T-helper 17 cell (primary cell): ENCODE data around the gene AZU1. TPM values are rescaled to one million over a fixed set of nuclear protein-coding genes. Genes with fewer than 3 reads are reported as not detected.
"Not testable (repeated sequence)": the region's sequence is repeated elsewhere in the genome, so short reads cannot be mapped to it uniquely, and the experiment has no call there.

ENCODE experiments used
- ATAC-seq: fragments of 150-1000 bp; cut with Tn5 transposase; 2 replicates; pipeline ENCODE4 v1.10.0; 2021; ENCODE audit warnings: mild to moderate bottlenecking, moderate library complexity
- DNase-seq, 3 donors: peaks; one replicate each; pipeline versions ENCODE4 v3.0.0 to v3.0.0-alpha.2; 2020 to 2021
- H3K9me3 ChIP-seq: one replicate; pipeline ENCODE4 v1.7.0; 2013; ENCODE audit warnings: low read length, mild to moderate bottlenecking; ENCODE audit not compliant: control insufficient read depth, poor library complexity, severe bottlenecking
- H3K27ac Mint-ChIP-seq: one replicate; pipeline ENCODE4 v1.8.0; 2022; ENCODE audit warnings: mild to moderate bottlenecking, moderate library complexity, mixed read lengths
- H3K27me3 Mint-ChIP-seq: one replicate; pipeline ENCODE4 v1.8.0; 2022; ENCODE audit warnings: mixed read lengths
- H3K36me3 Mint-ChIP-seq: one replicate; pipeline ENCODE4 v1.8.0; 2022; ENCODE audit warnings: low read depth, mixed read lengths
- H3K4me1 Mint-ChIP-seq: one replicate; pipeline ENCODE4 v1.8.0; 2022; ENCODE audit warnings: mild to moderate bottlenecking, mixed read lengths
- H3K4me3 Mint-ChIP-seq: one replicate; pipeline ENCODE4 v1.8.0; 2022; ENCODE audit warnings: mild to moderate bottlenecking, moderate library complexity, mixed read lengths
- total RNA-seq, 4 donors: library from RNA in 2 of 4; stranded (reverse) in 2 of 4; gene quantifications; one replicate each; pipeline ENCODE4 v1.2.3 and lab custom pipeline; 2022 to 2026

Gene AZU1
- total RNA-seq, 2 donors from 2014 or later = 0.90 to 1.2 TPM

DNA sequence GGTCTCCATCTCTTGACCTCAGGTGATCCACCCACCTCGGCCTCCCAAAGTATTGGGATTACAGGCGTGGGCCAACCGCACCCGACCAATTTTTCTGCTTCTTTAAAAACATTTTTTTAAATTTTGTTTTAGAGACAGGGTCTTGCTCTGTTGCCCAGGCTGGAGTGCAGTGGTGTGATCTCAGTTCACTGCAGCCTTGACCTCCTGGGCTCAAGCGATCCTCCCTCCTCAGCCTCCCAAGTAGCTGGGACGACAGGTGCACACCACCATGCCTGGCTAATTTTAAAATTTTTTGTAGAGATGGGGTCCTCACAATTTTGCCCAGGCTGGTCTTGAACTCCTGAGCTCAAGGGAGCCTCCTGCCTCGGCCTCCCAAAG lies 15.2 kb downstream of the AZU1 start:
- not testable (repeated sequence) for H3K36me3 Mint-ChIP-seq, H3K27ac Mint-ChIP-seq, DNase-seq, ATAC-seq, H3K9me3 ChIP-seq, H3K4me1 Mint-ChIP-seq, H3K4me3 Mint-ChIP-seq
- H3K27me3 Mint-ChIP-seq = peaks cover 29% of the 10 kb centered on the region

DNA sequence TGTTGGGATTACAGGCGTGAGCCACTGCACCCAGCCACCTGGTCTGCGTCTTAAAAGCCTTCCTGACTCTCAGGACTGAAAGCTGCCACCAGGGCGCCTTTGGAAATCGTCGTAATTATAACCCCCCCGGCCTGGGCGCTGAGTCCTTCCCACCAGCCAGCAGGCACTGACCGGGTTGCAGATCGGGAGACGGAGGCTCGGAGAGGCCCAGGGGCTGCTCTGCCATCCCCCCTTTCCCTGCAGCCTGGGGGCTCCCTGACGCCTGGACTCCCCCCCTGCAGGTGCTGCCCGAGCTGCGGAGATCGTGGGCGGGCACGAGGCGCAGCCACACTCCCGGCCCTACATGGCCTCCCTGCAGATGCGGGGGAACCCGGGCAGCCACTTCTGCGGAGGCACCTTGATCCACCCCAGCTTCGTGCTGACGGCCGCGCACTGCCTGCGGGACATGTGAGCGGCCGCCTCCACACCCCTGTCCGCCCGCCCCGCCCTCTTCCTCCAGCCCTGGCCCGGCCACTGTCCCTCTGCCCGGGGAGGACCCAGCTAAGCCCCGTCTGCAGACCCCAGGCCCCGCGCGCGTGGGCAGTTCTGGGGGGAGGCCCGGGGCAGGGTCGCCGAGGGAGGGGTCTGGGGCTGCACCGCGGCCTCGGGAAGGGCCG lies 15.7 kb downstream of the AZU1 start:
- Mint-ChIP-seq H3K4me1 (peaks cover 5% of the 10 kb centered on the region), H3K4me3 (no peak overlapping the region), H3K27me3 (peaks cover 29% of the 10 kb centered on the region), H3K36me3 (peaks cover 3% of the 10 kb centered on the region), H3K27ac (no peak overlapping the region)
- ATAC-seq (no peak), DNase-seq (no peak)
- H3K9me3 ChIP-seq = no peaks in the 10 kb centered on the region

DNA sequence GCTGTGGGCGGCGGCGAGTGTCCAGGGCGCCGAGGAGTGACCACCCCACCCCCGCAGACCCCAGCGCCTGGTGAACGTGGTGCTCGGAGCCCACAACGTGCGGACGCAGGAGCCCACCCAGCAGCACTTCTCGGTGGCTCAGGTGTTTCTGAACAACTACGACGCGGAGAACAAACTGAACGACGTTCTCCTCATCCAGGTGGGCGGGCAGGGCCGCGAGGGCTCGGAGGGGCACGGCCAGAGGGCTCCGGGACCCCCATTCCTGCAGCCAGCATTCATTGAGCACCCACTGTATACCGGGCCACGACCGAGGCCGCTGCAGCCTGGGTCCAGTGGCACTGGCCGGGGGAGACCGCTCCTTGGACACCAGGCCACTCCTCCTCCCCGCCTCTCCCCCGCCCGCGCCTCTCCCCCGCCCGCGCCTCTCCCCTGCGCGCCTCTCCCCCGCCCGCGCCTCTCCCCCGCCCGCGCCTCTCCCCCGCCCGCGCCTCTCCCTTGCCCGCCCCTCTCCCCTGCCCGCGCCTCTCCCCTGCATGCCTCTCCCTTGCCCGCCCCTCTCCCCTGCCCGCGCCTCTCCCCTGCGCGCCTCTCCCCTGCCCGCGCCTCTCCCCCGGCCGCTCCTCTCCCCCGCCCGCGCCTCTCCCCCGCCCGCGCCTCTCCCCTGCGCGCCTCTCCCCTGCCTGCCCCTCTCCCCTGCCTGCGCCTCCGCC lies 16.4 kb downstream of the AZU1 start:
- Mint-ChIP-seq H3K27me3 (peaks cover 29% of the 10 kb centered on the region), H3K4me3 (peak overlapping the region; percentile 75), H3K4me1 (peaks cover 5% of the 10 kb centered on the region), H3K27ac (no peak overlapping the region), H3K36me3 (peaks cover 3% of the 10 kb centered on the region)
- no peaks in the 10 kb centered on the region for H3K9me3 ChIP-seq
- no peak for DNase-seq
- ATAC-seq = no peak

- Mint-ChIP-seq H3K4me3 (peak overlapping the region; percentile 75), H3K27me3 (peaks cover 31% of the 10 kb centered on the region), H3K27ac (no peak overlapping the region), H3K4me1 (peaks cover 5% of the 10 kb centered on the region), H3K36me3 (peaks cover 3% of the 10 kb centered on the region)
- H3K9me3 ChIP-seq = no peaks in the 10 kb centered on the region
- ATAC-seq (peak; percentile 37), DNase-seq (no peak)
Measured at GRCh38 chr19:844546-844971, 16.9 kb downstream of the AZU1 start.

- H3K27me3 Mint-ChIP-seq = peaks cover 34% of the 10 kb centered on the region
- no peak for DNase-seq
Measured at GRCh38 chr19:845707-846521, 18.3 kb downstream of the AZU1 start.

GRCh38 chr19:848386-848921 lies 20.8 kb downstream of the AZU1 start:
- ATAC-seq (no peak), DNase-seq (no peak)
- H3K9me3 ChIP-seq = no peaks in the 10 kb centered on the region
- H3K4me1 Mint-ChIP-seq = peaks cover 5% of the 10 kb centered on the region
- no peak overlapping the region for H3K27ac Mint-ChIP-seq
- H3K36me3 Mint-ChIP-seq = peaks cover 3% of the 10 kb centered on the region
- H3K27me3 Mint-ChIP-seq = peaks cover 24% of the 10 kb centered on the region
- H3K4me3 Mint-ChIP-seq = no peak overlapping the region

More at GRCh38 chr19:845707-846521, 18.3 kb downstream of the AZU1 start:
- H3K27ac Mint-ChIP-seq = no peak overlapping the region
- H3K4me3 Mint-ChIP-seq = peak overlapping the region; percentile 45
- ATAC-seq = no peak
- H3K9me3 ChIP-seq = no peaks in the 10 kb centered on the region
- H3K36me3 Mint-ChIP-seq = peaks cover 3% of the 10 kb centered on the region
- peaks cover 5% of the 10 kb centered on the region for H3K4me1 Mint-ChIP-seq

DNA sequence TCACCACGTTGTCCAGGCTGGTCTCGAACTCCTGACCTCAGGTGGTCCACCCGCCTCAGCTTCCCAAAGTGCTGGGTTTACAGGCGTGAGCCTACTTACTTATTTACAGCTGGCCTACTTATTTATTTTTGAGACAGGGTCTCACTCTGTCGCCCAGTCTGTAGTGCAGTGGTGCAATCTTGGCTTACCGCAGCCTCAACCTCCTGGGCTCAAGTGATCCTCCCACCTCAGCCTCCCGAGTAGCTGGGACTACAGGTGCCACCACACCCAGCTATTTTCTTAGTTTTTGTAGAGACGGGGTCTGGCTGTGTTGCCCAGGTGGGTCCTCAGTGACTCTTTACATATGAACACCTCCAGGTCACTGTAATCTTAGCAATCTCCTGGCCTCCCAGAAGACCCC lies 21.6 kb downstream of the AZU1 start:
- H3K4me1 Mint-ChIP-seq, DNase-seq, ATAC-seq, H3K9me3 ChIP-seq, H3K27ac Mint-ChIP-seq, H3K4me3 Mint-ChIP-seq, H3K36me3 Mint-ChIP-seq: not testable (repeated sequence)
- H3K27me3 Mint-ChIP-seq = peaks cover 24% of the 10 kb centered on the region

- no peak overlapping the region for H3K27ac Mint-ChIP-seq
- H3K4me3 Mint-ChIP-seq = no peak overlapping the region
- H3K4me1 Mint-ChIP-seq = peaks cover 2% of the 10 kb centered on the region
- H3K27me3 Mint-ChIP-seq = peaks cover 18% of the 10 kb centered on the region
- ATAC-seq (no peak), DNase-seq (no peak)
- H3K36me3 Mint-ChIP-seq = peaks cover 3% of the 10 kb centered on the region
- H3K9me3 ChIP-seq = no peaks in the 10 kb centered on the region
Measured at GRCh38 chr19:850221-850978, 22.8 kb downstream of the AZU1 start.

DNA sequence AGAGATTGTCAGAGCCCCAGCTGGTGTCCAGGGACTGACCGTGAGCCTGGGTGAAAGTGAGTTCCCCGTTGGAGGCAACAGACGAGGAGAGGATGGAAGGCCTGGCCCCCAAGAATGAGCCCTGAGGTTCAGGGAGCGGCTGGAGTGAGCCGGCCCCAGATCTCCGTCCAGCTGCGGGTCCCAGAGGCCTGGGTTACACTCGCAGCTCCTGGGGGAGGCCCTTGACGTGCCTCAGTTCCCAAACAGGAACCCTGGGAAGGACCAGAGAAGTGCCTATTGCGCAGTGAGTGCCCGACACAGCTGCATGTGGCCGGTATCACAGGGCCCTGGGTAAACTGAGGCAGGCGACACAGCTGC lies 23.3 kb downstream of the AZU1 start:
- DNase-seq = no peak
- H3K4me3 Mint-ChIP-seq = no peak overlapping the region
- no peak overlapping the region for H3K27ac Mint-ChIP-seq

GRCh38 chr19:852136-853013 lies 24.7 kb downstream of the AZU1 start, which contains the start of gene ELANE:
TSS of gene ELANE (plus strand) at chr19:852303. CDS start at chr19:852329, 26 bp downstream.
- DNase-seq (no peak), ATAC-seq (no peak)
- Mint-ChIP-seq H3K4me1 (peaks cover 3% of the 10 kb centered on the region), H3K27me3 (peaks cover 7% of the 10 kb centered on the region), H3K36me3 (peaks cover under 1% of the 10 kb centered on the region), H3K27ac (no peak within 1 kb of the TSS), H3K4me3 (no peak within 1 kb of the TSS)
- no peaks in the 10 kb centered on the region for H3K9me3 ChIP-seq

More for the DNA sequence above, 23.3 kb downstream of the AZU1 start:
- peaks cover 2% of the 10 kb centered on the region for H3K4me1 Mint-ChIP-seq
- no peaks in the 10 kb centered on the region for H3K9me3 ChIP-seq
- no peak for ATAC-seq
- peaks cover 12% of the 10 kb centered on the region for H3K27me3 Mint-ChIP-seq
- peaks cover 3% of the 10 kb centered on the region for H3K36me3 Mint-ChIP-seq

GRCh38 chr19:853014-853585 lies 25.5 kb downstream of the AZU1 start:
- no peak for ATAC-seq
- Mint-ChIP-seq H3K4me1 (peaks cover 3% of the 10 kb centered on the region), H3K4me3 (no peak overlapping the region), H3K36me3 (no peaks in the 10 kb centered on the region), H3K27ac (no peak overlapping the region), H3K27me3 (peaks cover 5% of the 10 kb centered on the region)
- DNase-seq = no peak
- no peaks in the 10 kb centered on the region for H3K9me3 ChIP-seq
